ENCODE measurements around the gene SH3GL3. TPM values are rescaled to one million over a fixed set of nuclear protein-coding genes. Genes with fewer than 3 reads are reported as not detected.

SH3GL3 gene
- total RNA-seq, 1 donor from 2014 or later, result 0.88 TPM

DNA sequence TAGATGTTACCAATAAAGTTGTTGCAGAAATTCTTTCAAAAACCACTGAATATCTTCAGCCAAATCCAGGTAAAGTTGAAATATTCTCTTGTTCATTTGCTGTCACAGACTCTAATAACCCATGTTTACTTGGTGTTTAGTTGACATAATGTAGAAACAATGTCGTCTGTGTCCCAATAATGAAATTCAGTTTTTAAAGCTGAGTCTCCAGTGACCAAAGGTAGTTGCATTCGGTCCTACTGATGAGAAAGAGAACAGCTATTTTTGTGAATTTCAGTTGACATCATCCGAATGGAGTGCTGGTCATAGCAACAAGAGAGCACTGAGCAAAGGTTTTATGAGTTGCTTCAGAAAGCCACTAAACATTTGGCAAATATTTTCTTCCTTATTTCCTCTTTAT, 118.0 kb downstream of the SH3GL3 start:
- DNase-seq (ENCODE audit: low read depth), result no peak

DNA sequence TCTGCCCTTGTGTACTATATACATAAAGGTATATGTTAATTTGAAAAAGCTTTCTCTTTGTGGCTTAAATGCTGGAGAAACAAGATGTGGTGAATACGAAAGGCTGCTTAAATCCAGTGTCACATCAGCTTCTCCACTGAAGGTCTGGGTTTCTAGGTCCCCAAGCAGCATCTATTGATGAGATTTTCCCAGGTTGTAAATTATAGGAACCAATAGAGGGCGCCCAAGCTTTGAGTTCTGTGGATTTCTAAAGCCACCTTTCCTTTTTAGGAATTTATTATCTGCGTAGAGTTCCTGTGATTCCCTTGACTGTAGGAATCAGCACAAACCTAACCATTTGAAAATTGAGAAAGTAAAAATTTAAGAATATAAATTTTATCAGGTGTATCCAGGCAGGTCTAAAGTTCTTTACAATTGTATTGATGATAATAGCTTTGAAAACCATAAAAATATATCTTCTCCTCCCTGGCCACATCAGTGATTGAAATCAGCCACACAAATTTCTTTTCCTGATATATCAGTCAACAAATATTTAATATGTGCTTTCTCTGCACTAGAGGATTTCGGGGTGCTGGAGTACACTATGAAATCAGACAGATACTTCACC, 118.5 kb downstream of the SH3GL3 start:
- peak; percentile 37 for DNase-seq (ENCODE audit: low read depth)

DNA sequence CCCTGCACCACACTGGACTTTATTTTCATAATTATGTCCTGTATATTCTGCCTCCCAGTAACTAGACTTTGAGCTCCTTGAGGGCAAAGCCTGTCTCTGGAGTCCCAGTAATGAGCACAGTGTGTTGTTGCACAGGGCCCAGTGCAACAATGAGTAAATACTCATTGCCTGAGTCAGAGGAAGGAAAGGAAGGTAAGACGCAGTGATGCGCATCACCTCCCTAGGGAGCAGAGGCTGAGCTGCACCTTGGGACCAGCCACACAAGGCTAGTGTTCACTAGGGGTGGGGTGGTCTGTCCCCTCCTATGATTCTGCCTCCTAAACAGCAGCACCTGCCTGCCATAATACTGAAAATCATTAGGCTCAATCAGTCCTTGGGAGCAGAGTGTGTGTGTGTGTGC, 120.2 kb downstream of the SH3GL3 start:
- no peak for DNase-seq (ENCODE audit: low read depth)

DNA sequence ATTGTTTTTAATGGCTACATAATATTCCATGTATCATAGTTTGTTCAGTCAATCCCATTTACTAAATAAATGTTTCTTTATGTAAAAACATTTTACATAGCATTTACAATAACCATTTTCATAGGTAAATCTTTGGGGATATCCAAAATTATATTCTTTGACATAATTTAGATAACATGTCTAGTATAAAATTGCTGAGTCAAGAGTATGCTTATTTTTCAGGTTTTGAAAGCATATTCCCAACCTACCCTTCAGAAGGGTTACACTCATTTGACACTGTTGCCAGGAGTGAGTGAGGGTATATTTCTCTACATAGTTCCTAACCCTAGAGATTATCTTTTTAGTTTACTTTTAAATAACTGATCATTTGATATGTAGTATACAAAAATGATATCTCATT, 122.2 kb downstream of the SH3GL3 start:
- no peak for DNase-seq (ENCODE audit: low read depth)

DNA sequence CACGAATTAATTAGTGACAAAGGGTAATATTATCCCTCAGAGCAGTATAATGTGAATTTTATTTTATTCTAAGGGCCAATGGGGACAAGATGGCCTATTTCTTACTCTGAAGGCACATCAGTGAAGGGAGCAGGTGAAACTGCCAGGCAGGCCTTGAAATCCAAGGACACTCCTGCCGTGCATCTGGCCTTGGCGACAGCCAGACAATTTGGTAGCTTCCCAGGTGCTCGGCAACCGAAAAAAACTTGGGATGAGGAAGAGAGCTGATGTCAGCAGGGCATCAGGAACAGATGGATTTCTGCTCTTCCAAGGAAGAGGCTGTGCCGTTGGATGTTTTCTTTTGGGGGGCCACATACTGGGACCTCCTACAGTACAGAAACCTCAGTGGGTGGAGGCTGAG, 123.6 kb downstream of the SH3GL3 start:
- no peak for DNase-seq (ENCODE audit: low read depth)

DNA sequence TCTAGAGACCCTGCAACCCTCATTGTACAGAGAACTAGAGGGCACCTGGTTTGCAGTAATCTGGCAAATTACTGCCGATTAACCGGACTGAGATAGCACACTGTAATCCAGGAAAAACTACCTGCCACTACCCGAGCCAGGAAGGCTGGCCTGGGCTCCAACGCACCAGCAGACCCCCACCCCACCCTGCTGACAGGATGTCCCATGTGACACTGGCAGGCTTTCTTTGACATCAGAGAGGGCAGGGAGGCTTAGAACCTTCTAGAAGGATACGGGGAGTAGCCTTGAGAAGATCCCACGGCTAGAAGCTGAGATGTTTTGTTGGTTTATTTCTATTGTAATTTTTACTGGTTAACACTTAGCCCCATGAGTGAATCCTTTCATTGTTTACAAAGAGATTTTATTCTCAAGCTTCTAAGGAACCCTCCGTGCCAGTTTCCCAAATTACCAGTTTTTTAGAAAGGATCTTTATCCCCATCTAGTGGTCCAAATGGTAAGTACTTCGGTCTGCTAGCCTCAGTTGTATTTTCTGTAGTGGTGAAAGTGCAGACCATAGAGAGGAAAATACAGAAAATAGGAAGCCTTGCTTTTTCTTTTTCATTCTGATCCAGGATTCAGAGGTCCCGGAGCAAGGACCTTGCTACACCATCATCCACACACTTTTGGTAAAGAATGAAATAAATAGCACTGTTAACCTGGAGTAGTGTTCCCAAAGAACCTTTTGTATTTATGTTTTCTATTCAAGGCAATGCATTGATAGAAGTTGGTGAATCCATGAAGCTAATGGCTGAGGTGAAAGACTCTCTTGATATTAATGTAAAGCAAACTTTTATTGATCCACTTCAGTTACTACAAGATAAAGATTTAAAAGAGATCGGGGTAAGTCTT, 124.9 kb downstream of the SH3GL3 start:
- DNase-seq (ENCODE audit: low read depth), result peak; percentile 42

DNA sequence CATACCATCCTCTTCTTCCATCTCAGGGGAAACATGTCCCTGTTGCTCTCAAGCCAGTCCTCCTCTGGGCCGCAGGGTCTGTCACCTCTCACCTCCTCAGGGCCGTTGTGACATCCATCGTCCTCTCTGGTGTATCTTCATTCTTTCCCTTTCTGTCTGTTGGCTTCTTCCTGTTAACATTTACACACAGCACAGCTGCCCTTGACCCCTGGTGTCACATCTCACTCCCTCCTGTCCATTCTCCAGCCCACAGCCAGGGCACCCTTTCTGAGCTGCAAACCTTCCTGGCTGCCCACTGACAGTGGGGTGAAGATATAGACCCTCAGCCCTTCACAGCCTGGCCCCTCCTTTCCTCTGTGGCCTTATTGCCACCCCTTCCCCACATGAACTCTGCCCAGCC, 127.2 kb downstream of the SH3GL3 start:
- no peak for DNase-seq (ENCODE audit: low read depth)

DNA sequence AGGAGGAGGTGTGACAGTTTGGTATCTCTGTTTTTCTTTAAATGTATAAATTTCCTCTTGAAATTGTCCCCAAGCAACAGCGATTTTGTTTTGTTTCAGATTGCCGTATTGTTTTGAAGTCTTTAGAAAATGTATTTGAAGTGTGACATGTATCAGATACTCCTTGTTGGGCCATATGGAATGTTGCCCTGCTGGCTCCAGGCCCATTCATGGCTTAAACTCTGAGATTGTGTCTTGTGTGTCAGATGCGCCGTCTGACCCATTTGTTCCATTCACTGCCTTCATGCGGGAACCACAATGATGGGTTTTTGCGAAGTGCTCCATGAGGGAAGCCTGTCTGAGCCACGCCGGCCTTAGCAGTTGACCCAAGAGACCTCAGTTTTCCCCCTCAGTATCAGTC, 131.6 kb downstream of the SH3GL3 start:
- DNase-seq (ENCODE audit: low read depth), result no peak

DNA sequence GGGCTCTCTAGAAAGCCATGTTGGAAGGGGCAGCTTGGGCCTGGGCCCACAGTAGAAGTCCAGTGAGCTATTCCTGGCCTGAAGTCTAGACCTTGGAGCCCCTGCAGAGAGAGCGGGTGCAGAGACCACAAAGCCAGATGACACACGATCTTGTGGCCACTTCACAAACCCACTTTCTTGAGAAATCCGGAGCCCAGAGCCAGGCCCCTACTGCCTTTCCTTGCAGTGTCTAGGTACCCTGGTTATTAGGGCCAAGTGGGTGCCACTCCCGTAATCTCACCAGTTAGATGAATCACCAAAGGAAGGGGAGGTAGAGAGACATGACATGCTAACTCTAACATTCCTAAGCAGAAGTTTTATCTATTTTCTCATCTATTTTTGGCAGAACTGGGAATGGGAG, 134.2 kb downstream of the SH3GL3 start:
- DNase-seq (ENCODE audit: low read depth), result peak; percentile 43

DNA sequence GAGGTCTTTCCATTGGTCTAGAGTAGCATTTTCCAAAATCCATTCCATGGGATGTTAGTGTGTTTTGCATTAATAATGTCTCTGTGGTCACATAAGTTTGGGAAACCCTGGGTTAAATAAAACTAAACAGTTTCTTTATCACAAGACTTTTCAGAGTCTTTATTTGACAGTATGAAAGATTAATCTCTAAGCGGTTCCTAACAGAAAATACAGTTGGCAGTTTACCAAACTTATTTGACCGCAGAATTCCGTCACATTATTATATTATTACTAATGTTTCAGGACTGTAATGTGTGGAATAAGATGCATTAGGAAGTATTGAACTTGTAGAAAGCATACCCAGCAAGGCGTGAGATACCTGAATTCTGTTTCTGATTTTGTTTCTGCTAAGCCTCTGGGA, 135.2 kb downstream of the SH3GL3 start:
- DNase-seq (ENCODE audit: low read depth), result no peak

DNA sequence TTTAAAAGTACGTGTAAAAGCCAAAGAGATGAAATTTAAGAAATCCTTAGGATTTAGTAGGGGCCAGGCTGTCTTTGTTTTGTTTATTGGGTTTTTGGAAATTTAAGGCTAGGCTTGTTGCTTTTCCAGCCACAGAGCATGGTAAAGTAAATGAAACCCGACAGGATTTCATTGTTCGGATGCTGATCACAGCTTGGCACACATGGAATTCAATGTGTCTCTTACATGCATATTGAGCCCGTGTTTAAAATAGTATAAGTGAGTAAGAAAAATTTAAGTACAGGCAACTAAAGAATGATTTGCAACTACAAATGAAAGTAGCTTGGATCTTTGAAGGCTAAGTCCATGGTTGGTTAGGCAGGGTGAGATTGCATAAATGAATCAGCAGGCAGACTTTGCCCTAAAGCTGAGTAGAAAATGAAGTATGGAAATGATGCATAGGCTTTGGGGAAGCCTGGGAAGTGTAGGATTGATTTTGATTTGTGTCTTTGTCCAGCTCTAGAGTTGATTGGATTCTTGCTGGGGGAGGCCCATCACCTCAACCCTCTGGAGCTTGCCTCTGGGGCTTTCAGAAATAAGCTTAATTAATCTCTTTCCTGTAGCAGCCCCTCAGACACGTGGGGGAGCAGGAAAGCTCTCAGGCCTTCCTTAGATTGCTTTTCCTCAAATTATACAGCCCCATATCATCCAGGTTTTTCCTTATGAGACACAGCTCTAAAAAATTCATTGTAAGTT, 138.6 kb downstream of the SH3GL3 start:
- DNase-seq (ENCODE audit: low read depth), result no peak

DNA sequence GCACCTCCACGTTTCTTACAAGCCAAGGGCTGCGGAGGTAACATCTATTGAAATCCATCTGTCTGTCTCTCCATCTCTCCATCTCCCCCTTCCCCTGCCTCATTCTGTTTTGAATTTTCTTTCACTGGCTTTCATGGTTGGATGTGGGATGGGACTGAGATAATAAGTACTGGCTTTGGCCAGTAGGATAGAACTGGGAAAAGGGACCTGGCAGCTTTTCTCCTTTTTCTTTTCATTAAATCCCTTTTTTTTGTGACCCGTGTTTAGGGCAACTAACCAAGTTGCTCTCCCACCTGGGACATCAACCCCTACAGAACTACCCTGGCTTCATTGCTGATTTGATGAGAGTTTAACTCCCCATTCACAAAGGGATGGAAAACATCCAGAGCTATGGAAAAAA, 139.9 kb downstream of the SH3GL3 start:
- DNase-seq (ENCODE audit: low read depth), result no peak

DNA sequence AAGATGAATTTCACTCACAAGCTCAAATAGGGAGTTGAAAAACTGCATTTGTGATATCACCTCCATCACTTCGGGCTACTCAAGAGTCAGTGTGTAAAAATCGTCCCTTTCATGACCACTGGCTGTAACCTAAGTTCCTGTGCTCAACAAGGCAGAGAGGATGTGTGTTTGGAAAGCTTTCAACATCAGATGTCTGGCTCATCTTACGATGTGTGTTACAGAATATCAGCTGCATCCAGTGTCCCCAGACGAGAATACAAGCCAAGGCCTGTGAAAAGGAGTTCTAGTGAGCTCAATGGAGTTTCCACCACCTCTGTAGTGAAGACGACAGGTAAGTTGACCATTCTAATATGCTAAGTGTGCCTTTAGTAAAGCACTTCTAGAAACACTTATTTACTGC, 141.3 kb downstream of the SH3GL3 start:
- DNase-seq (ENCODE audit: low read depth), result no peak

DNA sequence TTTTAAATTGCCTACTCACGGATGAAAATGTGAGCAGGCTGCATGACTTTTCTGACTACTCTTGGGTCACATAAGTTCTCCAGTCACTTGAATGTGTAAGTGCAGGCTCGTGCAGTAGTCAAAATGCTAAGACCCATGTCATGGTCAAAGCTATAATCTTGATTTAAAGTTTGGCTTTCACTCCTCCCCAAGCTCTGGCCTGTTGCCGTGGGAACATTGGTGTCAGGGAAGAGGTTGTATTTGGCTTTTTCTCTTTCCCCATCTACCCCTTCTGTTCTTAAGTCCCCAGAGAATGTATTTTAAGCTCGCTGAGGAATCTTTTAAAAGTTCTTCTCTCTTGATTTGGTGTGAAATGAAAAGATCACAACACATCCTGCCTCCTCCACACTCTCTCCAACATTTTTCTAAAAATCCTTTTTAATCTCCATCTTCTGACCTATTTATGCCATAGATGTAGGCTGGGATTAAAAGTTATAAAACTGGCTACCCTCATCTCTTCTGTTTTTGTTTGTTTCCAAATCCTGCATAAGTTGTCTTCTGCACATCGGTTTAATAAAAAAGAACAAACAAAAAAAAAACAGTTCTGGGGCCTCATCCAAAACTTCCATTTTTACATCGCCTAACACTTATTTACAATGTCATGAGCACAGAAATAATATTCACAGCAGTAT, 145.4 kb downstream of the SH3GL3 start:
- DNase-seq (ENCODE audit: low read depth), result no peak

DNA sequence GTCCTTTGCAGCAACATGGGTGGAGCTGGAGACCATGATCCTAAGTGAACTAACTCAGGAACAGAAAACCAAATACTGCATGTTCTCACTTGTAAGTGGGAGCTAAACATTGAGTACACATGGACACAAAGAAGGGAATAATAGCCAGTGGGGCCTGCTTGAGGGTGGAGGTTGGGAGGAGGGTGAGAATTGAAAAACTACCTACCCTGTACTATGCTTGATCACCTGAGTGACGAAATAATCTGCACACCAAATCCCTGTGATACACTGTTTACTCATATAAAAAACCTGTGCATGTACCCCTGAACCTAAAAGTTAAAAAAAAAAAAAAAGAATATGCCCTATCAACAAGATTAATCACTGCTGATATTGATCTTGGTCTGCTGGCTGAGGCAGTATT, 148.1 kb downstream of the SH3GL3 start:
- DNase-seq (ENCODE audit: low read depth), result no peak

DNA sequence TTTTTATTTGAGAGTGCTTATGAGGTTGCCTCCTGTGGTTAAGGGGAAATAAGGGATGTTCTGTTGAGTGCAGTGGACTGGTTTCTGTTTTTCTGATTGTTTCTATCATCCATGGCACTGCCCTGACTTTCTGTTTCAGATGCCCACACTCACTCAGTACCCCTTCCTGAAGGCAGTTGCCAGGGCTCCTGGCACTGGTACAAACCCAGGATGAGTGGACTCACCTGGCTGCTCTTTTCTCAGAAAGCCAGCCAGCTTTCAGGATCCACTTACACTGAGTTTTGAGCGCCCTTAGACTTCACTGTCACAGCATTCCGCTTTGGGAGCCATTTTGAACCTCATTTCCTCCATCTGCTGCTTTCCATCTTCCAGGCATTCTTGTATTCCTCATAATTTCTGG, 150.9 kb downstream of the SH3GL3 start:
- no peak for DNase-seq (ENCODE audit: low read depth)

DNA sequence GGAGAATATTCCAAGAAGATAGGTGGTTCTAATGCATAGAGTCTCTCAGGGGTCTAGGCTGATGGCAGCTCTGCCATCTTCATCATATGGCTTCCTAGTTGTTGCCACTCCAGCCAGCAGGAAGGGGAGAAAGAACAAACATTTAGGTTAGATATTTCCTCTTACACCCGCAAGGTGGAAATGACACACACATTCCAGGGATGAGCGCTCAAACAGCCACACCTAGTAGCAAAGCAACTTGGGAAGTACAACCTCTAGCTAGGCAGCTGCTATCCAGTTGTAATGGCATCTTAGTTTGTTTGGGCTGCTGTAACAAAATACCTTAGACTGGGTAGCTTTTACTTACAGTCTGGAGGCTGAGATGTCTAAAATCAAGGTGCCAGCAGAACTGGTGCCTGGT, 154.9 kb downstream of the SH3GL3 start:
- no peak for DNase-seq (ENCODE audit: low read depth)

DNA sequence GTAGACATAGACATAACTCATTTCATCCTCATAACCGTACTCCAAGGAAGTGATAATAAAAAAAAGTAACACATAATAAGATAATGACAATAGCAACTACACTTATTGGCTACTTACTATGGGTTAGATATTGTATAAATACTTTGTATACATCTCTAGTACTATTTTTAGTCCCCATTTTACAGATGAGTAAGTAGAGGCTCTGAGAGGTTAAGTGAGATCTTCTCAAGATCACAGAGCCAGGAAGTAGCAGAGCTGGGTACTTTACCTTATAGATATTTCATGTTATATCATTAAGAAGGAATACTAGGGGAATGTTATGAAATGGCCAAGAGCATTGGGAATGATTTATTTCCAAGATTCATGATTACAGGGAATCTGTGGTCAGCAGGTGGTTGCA, 157.4 kb downstream of the SH3GL3 start:
- no peak for DNase-seq (ENCODE audit: low read depth)

DNA sequence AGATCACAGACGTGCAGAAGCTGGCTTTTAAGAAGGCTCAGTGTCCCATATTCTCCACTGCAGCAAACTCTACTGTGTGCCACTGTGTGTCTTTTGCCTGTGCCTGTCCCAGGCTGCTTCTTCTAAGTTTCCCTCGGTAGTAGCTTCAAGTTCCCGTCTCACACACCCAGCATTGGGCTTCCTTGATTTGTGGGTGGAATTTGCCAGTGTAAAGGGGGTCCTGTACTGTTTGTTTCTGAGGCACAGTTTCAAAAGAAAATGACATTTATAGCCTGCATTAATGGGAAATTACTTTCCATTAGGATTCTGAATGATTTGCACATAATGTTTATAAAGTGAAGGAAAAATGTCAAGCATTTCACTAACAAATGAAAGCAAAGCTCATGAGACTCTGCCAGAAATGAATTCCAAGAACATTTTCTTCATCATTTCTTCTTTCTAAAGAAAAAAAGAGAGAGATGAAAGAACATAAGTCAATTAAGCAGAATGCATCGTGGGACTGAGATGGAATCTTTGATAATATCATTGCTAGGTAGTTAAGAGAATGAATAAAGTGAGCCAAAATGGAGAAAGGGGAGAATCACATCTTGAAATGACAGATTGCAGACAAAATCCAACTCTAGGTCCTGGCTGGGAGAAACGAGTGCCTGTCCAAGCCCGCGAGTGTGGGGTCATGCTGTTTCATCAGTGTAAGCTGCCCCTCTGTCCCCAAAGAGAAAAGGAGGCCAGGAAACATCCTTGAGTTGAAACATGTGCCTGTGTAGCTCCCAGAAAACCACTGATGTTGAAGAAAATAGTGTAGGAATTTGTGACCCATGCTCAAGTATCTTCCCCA, 158.2 kb downstream of the SH3GL3 start:
- DNase-seq (ENCODE audit: low read depth), result no peak

DNA sequence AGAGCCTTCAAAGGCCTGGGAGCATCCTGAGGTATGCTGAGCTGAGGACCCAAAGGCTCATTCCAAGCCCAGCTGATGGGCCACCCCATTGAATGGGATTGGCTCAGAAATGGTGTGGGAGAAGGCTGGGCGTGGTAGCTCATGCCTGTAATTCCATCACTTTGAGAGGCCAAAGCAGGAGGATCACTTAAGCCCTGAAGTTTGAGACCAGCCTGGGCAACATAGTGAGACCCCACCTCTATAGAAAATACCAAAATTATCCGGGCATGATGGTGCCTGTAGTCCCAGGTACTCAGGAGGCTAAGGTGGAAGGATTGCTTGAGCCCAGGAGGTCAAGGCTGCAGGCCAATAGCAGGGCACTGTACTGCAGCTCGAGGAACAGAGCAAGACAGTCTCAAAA, 163.0 kb downstream of the SH3GL3 start:
- no peak for DNase-seq (ENCODE audit: low read depth)

Data from myocyte (in vitro differentiated cells).